Activated naive CD4-positive, alpha-beta T cell treated with anti-CD3 and anti-CD28 coated beads, Interleukin-2, amount 10 ng/mL, durations not matched to agents 7 days and 5 days (primary cell): Measurements from ENCODE around the gene MEGF6.

Source experiments
- CTCF ChIA-PET: fragments of 350-600 bp; sonication (Branson Sonifier 250); formaldehyde crosslinking; loops from one replicate; lab custom pipeline; 2021; ENCODE audit warnings: antibody characterized with exemption; lab: Charles Lee
- DNase-seq: peaks from one replicate; pipeline ENCODE4 v3.0.0-alpha.2; 2020
- H3K27ac Mint-ChIP-seq: one replicate; pipeline ENCODE4 v1.8.0; 2021; ENCODE audit warnings: mild to moderate bottlenecking, moderate library complexity, mixed read lengths
- H3K27me3 Mint-ChIP-seq: one replicate; pipeline ENCODE4 v1.8.0; 2021; ENCODE audit warnings: mild to moderate bottlenecking, mixed read lengths
- H3K36me3 Mint-ChIP-seq: one replicate; pipeline ENCODE4 v1.8.0; 2021; ENCODE audit warnings: mixed read lengths
- H3K4me1 Mint-ChIP-seq: one replicate; pipeline ENCODE4 v1.8.0; 2021; ENCODE audit warnings: mixed read lengths
- H3K4me3 Mint-ChIP-seq: one replicate; pipeline ENCODE4 v1.8.0; 2021; ENCODE audit warnings: mild to moderate bottlenecking, moderate library complexity, mixed read lengths
- H3K9me3 Mint-ChIP-seq: one replicate; pipeline ENCODE4 v1.8.0; 2021; ENCODE audit warnings: mixed read lengths

Gene MEGF6

DNA sequence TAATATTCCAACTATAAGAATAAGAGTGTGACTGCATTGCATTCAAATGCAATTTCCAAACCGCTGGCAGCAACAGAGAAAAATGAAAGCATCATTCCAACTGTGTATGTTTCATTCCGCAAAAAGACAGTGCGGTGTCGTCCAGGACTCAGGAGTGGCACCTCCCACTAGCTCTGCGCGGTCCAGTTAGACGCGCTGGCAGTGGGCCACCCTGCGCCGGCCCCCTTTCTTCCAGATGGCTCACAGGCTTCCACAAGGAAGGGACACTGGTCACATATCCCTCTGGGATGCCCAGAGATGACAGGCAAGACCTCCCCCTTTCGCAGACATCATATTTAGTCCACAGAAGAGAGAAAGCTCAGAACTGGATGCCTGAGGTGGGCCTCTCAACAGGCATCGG is 26.7 kb upstream of the MEGF6 start:
- DNase-seq, result no peak
- CTCF ChIA-PET, result no interaction called here
- Mint-ChIP-seq H3K27ac (no peak overlapping the region), H3K4me3 (no peak overlapping the region), H3K36me3 (peaks cover 22% of the 10 kb centered on the region), H3K9me3 (no peaks in the 10 kb centered on the region), H3K4me1 (no peaks in the 10 kb centered on the region), H3K27me3 (no peaks in the 10 kb centered on the region)

DNA sequence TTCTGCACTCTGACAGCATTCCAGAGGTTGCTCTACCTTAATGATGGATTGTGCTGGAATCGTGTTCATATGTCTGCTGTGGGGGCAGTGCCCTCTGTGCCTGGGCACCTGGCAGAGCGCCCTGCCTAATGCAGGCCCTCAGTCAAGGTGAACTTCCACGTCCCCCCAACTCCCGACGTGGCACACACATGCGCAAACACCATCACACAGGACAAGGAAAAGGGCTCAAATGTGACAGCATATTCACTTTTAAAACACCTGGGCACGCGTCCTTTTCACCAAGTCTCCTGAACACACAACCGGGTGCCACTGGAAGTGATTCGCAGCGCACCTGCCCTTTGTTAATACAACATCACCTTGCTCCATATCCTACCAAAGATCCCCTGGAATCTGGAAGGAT is 25.2 kb upstream of the MEGF6 start:
- DNase-seq, result no peak
- Mint-ChIP-seq H3K9me3 (no peaks in the 10 kb centered on the region), H3K4me3 (no peak overlapping the region), H3K27me3 (no peaks in the 10 kb centered on the region), H3K4me1 (no peaks in the 10 kb centered on the region), H3K36me3 (peaks cover 20% of the 10 kb centered on the region), H3K27ac (no peak overlapping the region)
- CTCF ChIA-PET, result no interaction called here

DNA sequence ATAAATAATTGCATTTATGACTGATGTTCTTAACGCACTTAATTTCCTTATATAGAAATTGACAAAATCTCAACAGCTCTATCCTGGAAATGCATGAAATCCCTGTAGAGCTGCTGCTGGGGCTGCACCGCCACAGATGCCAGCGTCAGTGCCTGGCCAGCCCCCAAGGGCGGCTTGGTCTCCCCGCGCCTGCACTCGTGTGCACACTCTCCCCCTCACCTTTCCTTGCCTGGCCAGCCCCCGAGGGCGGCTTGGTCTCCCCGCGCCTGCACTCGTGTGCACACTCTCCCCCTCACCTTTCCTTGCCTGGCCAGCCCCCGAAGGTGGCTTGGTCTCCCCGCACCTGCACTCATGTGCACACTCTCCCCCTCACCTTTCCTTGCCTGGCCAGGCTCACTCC is 24.8 kb upstream of the MEGF6 start:
- Mint-ChIP-seq H3K36me3 (peaks cover 20% of the 10 kb centered on the region), H3K27me3 (no peaks in the 10 kb centered on the region), H3K4me3 (no peak overlapping the region), H3K4me1 (no peaks in the 10 kb centered on the region), H3K9me3 (no peaks in the 10 kb centered on the region), H3K27ac (no peak overlapping the region)
- CTCF ChIA-PET, result no interaction called here
- no peak for DNase-seq

DNA sequence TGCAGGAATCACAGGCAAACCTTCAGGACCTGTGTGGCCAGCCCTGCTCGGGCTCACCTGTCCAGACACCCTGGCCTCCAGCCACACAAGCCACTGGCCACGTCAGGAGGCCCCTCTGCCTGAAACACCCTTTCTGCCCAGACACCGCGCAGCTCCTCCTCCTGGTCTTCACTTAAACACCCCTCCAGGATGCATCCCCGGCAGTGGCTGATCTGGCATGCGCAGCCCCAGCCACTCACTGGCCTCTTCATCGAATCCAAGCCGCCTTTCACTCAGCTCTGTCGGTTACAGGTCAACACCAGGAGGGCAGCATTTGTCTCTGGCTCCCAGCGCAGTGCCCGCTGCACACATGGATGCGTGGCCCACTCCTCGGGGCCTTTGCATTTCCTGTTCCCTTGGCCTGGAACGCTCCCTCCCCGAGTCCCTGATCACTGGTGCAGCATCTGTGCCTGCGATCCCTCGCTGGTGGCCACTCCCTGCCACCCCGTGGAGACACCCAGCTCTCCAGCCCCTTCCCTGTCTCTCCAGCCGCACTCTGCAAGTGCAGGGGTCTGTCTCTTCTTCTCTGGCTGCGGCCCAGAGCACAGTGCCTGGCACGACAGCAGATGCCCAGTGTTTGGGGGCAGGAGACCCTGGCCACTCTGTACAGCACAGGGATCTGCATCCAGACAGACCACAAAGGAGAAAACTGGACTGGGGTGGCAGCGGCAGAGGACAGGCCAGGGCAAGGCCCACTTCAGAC is 22.9 kb upstream of the MEGF6 start:
- no peaks in the 10 kb centered on the region for H3K9me3 Mint-ChIP-seq
- H3K4me1 Mint-ChIP-seq, result peaks cover 4% of the 10 kb centered on the region
- CTCF ChIA-PET, result interaction anchor here (0.6 kb wide), 1 partner anchor 19 kb away, joined by 3 read pairs; no protein-coding TSS in a partner anchor
- no peak overlapping the region for H3K27ac Mint-ChIP-seq
- DNase-seq, result no peak
- H3K4me3 Mint-ChIP-seq, result no peak overlapping the region
- H3K36me3 Mint-ChIP-seq, result peaks cover 21% of the 10 kb centered on the region
- no peaks in the 10 kb centered on the region for H3K27me3 Mint-ChIP-seq

DNA sequence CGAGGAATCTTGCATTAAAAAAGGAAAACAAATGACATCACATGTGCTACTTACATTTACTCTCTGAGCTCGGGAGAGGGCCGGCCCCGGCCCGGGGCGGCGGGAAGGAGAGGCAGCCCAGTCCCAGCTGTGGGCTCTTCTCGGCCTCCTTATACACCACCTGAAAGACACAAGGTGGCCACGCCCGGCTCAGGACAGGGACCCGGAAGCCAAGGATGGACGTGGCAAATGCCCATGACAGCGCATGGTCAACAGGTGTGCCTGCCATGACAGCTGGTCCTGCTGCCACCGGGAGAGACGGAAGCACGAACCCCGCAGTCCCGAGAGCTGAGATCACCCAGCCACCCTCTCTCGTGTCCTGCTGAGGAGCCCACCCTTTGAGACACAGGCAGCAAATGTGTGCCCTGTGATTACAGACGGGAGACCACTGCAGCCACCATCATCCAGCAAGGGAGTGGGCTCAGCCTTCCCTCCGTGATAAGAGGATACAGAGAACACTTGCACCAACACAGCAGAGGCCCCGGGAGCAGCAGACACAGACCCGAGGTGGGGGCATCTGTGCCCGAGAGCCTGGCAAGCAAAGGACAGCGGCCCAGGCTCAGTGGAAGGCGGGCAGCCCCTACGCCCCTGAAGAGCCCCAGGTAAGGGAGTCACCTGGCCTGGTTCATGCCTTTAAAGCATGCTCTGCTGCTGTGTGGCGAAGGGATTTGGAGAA is 22.2 kb upstream of the MEGF6 start:
- H3K36me3 Mint-ChIP-seq, result peaks cover 21% of the 10 kb centered on the region
- DNase-seq, result no peak
- no peaks in the 10 kb centered on the region for H3K9me3 Mint-ChIP-seq

DNA sequence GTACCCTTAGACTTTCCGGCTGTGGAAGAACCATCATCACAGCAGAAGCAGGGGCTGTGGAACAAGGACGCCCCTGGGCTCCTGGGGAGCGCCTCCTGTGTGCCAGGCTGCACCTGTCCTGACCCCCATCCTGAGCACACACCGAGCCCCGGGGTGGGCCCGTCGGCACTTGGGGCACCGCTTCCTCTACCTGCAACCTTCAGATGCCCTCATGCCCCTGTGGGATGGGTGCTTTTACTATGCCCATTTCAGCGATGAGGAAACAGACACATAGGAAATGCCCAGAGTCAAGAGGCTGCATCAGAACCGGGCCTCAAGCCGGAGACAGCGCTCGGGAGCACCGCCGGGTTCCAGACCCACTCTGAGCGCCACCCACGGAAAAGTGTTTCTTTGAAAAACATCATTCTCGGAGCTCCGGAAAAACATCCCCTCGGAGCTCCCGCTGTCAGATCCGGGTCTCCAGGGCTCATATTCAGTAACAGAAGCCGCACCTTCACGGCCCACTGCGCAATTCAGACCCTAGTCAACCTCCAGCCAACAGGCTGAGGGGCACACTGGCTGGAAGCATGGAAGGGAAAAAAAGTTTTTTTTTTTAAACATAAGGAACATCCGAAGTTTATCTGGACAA is 21.5 kb upstream of the MEGF6 start:
- CTCF ChIA-PET, result no interaction called here
- Mint-ChIP-seq H3K4me1 (peaks cover 4% of the 10 kb centered on the region), H3K27ac (no peak overlapping the region), H3K36me3 (peaks cover 18% of the 10 kb centered on the region), H3K9me3 (no peaks in the 10 kb centered on the region), H3K27me3 (no peaks in the 10 kb centered on the region), H3K4me3 (no peak overlapping the region)
- no peak for DNase-seq

More for the DNA sequence above, 22.2 kb upstream of the MEGF6 start:
- Mint-ChIP-seq H3K27ac (no peak overlapping the region), H3K4me3 (no peak overlapping the region), H3K4me1 (peaks cover 4% of the 10 kb centered on the region), H3K27me3 (no peaks in the 10 kb centered on the region)
- CTCF ChIA-PET, result no interaction called here

DNA sequence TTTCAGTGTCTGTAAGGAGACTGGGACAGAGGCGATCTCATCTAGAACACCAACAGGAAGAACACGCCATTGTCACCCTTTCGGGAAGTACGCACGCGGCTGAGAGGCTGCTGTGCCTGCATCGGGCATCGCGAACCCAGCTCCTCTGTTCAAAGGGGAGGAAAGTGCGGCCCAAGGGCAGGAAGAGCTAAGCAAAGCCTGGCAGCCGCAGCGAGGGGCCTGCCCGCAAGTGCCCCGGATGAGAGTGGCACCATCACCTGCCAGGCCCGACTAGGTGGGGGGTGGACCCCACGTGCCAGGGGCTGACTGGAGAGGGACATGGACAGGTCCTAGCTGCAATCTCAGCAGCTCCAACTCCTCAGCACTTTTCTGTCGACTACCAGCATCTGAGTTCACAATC is 21.0 kb upstream of the MEGF6 start:
- H3K4me1 Mint-ChIP-seq, result peaks cover 4% of the 10 kb centered on the region
- DNase-seq, result no peak
- H3K9me3 Mint-ChIP-seq, result no peaks in the 10 kb centered on the region
- CTCF ChIA-PET, result no interaction called here
- H3K4me3 Mint-ChIP-seq, result no peak overlapping the region
- H3K27ac Mint-ChIP-seq, result no peak overlapping the region
- H3K36me3 Mint-ChIP-seq, result peaks cover 18% of the 10 kb centered on the region
- H3K27me3 Mint-ChIP-seq, result no peaks in the 10 kb centered on the region

DNA sequence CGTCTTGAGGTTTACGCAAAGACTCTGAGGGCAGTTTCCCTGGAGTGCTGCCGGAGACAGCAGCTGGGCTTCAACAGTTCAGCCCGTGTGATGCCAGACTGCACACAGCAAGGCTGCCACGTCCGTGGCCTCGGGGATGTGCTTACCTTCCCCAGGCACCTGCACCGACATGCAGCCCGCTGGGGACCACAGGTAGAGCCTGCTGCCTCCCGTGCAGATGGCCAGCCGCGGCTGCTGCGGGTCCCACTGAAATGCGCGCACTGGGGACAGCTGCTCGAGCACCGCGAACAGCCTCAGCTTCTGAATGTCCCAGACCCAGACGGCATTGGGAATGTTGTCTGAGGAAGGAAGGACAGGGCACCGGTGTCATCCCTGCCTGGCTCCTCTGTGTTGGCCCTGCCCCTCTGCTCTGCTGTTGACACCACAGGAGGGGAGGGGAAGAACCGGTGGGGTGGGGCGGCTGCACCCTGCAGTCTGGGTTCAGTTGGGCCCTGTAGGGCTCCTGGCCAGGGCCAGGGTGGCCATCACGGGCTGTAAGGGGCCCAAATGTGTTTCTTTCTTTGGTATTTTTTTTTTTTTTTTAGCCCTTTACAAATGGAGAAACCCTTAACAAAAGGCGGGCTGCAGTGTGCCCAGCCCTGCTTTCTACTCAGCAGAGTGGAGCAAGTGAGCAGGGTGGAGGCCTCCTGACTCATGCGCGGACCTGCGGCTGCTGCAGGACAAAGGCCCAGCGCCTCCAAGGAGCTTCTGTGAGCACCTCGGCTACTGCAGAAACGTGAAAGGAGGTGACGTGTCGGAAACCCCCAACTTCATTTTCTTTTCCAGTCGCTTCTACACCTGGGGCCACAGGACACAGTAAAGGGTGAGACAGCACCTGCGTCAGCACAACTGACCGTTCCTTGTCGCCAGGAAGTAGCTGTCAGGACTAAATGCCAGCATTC is 20.3 kb upstream of the MEGF6 start:
- Mint-ChIP-seq H3K4me3 (no peak overlapping the region), H3K27me3 (no peaks in the 10 kb centered on the region)

DNA sequence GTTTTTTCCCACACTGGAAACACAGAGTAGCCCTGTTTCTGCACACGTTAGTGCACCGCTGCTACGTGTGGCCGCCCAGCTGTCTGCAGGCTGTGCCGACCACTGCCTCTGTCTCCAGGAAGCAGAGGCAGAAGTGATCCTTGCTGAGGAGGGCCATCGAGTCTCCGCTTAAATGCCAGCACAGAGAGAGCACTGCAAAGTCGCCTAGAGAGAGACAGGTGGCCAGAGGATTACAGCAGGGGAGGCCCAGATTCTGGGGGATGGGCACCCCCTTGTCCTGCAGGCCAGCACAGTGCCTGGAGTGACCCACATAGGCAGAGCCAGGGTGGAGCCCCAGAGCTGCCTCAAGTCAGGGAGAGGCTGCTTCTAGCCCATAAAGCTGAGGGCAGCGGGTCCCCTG is 19.6 kb upstream of the MEGF6 start:
- Mint-ChIP-seq H3K9me3 (no peaks in the 10 kb centered on the region), H3K27me3 (no peaks in the 10 kb centered on the region), H3K27ac (peak overlapping the region; percentile 19), H3K4me3 (no peak overlapping the region), H3K4me1 (peaks cover 8% of the 10 kb centered on the region), H3K36me3 (peaks cover 20% of the 10 kb centered on the region)
- CTCF ChIA-PET, result interaction anchor here (0.6 to 1.8 kb wide), 3 partner anchors 11 to 87 kb away, joined by 3 to 7 read pairs (median 4); no protein-coding TSS in a partner anchor
- DNase-seq, result no peak

More for the DNA sequence above, 20.3 kb upstream of the MEGF6 start:
- H3K4me1 Mint-ChIP-seq, result peaks cover 4% of the 10 kb centered on the region
- CTCF ChIA-PET, result interaction anchor here (1.7 to 1.8 kb wide), 2 partner anchors 11 to 13 kb away, joined by 4 to 7 read pairs; no protein-coding TSS in a partner anchor
- no peak overlapping the region for H3K27ac Mint-ChIP-seq
- H3K9me3 Mint-ChIP-seq, result no peaks in the 10 kb centered on the region
- H3K36me3 Mint-ChIP-seq, result peaks cover 18% of the 10 kb centered on the region
- DNase-seq, result no peak

DNA sequence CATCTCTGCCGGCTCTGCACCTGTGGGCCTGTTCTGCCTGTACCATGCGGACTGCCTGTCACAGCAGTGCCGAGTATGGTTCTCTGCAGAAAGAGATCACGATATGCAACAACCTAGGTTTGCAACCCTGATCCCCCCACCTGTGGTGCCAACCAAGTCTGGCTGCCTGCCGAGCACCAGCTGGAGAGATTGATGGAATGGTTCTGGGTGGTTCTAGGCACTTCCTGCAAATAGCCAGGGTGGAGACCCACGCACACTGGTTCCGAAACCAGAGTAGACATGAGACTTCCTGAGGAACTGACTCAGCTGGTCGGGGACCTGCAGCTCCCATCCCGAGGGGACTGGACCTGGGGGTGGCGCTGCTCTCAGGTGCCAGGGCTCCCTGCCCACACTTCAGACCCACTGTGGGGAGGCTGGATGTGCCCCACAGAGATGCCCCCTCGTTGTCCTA is 18.9 kb upstream of the MEGF6 start:
- no peak for DNase-seq
- Mint-ChIP-seq H3K36me3 (peaks cover 19% of the 10 kb centered on the region), H3K4me1 (peaks cover 12% of the 10 kb centered on the region), H3K27me3 (no peaks in the 10 kb centered on the region), H3K4me3 (no peak overlapping the region), H3K9me3 (no peaks in the 10 kb centered on the region), H3K27ac (peak overlapping the region; percentile 68)
- CTCF ChIA-PET, result interaction anchor here (0.6 to 1.8 kb wide), 6 partner anchors 10 to 177 kb away, joined by 3 to 7 read pairs (median 3); no protein-coding TSS in a partner anchor

DNA sequence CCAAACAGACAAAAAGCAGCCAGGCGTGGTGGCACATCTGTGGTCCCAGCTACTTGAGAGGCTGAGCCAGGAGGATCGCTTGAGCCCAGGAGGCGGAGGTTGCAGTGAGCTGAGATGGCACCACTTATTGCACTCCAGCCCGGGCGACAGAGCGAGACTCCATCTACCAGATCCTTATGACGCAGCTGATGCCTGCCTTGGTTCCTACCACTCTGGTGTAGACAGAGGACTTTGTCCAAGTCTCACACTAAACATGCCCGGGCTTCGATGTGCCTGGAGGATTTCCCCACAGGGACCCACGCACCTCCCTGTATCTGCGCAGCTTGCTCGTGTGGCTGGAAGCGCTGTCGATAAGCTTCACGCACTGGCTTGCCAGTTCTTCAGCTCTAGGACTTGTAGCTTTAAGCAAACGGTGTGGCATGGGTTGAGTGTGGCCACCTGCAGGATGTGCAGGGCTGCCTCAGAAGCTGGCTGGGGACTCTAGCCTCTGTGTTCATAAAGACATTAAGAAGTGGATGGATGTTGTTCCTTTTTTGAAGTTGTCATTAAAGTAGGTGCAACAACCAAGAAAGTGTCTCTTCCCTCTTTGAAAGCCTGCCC is 18.4 kb upstream of the MEGF6 start:
- Mint-ChIP-seq H3K9me3 (no peaks in the 10 kb centered on the region), H3K27me3 (peaks cover 2% of the 10 kb centered on the region), H3K4me1 (peaks cover 13% of the 10 kb centered on the region), H3K27ac (no peak overlapping the region), H3K36me3 (peaks cover 18% of the 10 kb centered on the region), H3K4me3 (no peak overlapping the region)
- DNase-seq, result no peak
- CTCF ChIA-PET, result interaction anchor here (0.7 to 1.8 kb wide), 5 partner anchors 9 to 176 kb away, joined by 3 to 7 read pairs (median 3); no protein-coding TSS in a partner anchor

DNA sequence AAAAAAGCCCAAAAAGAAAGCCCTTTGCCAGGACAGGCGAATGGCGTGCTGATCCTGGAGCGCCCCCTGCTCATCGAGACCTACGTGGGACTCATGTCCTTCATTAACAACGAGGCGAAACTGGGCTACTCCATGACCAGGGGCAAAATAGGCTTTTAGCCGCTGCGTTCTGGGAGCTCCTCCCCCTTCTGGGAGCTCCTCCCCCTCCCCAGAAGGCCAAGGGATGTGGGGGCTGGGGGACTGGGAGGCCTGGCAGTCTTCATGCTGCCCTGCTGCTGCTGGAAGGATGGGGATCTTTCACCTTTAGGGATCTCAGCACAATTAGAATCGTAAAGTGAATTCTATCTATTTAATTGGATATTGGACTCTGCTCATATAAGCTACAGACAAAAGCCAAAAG is 17.1 kb upstream of the MEGF6 start:
- peaks cover 12% of the 10 kb centered on the region for H3K36me3 Mint-ChIP-seq
- H3K27me3 Mint-ChIP-seq, result peaks cover 14% of the 10 kb centered on the region
- H3K4me1 Mint-ChIP-seq, result peaks cover 25% of the 10 kb centered on the region
- no peak overlapping the region for H3K27ac Mint-ChIP-seq
- H3K9me3 Mint-ChIP-seq, result no peaks in the 10 kb centered on the region
- H3K4me3 Mint-ChIP-seq, result no peak overlapping the region
- DNase-seq, result no peak
- CTCF ChIA-PET, result interaction anchor here (0.9 to 1.6 kb wide), 3 partner anchors 9 to 11 kb away, joined by 3 to 7 read pairs (median 3); no protein-coding TSS in a partner anchor
